DND-41 (cell line): ENCODE results near the gene P2RX2.
A peak's percentile ranks its signal among the peaks of the same experiment; 100 is the strongest.

Source experiments
- ATAC-seq: fragments of 200-7000 bp; cut with Tn5 transposase; 3 replicates; pipeline ENCODE4 v1.9.1; 2021; ENCODE audit warnings: low read depth; ENCODE audit not compliant: insufficient read depth
- DNase-seq: peaks from one replicate; pipeline ENCODE4 v3.0.0-alpha.2; 2020
- H2AFZ ChIP-seq: 2 replicates; pipeline ENCODE4 v1.6.0; 2012; ENCODE audit warnings: low read depth, low read length
- H3K27ac ChIP-seq: 2 replicates; pipeline ENCODE4 v1.5.1; 2012; ENCODE audit warnings: low read length, inconsistent platforms
- H3K27me3 ChIP-seq: fragments of 200-600 bp; sonication (generic); 2 replicates; pipeline ENCODE4 v1.6.0; 2012; ENCODE audit warnings: low read length, mild to moderate bottlenecking, inconsistent platforms; ENCODE audit not compliant: insufficient read depth, poor library complexity
- H3K36me3 ChIP-seq: 2 replicates; pipeline ENCODE4 v1.5.1; 2012; ENCODE audit warnings: low read length, inconsistent platforms; ENCODE audit not compliant: insufficient read depth
- H3K4me1 ChIP-seq: 2 replicates; pipeline ENCODE4 v1.5.1; 2012; ENCODE audit warnings: mild to moderate bottlenecking, low read length; ENCODE audit not compliant: insufficient read depth
- H3K4me2 ChIP-seq: 2 replicates; pipeline ENCODE4 v1.6.0; 2012; ENCODE audit warnings: mild to moderate bottlenecking, moderate library complexity, low read length, inconsistent platforms; ENCODE audit not compliant: insufficient read depth
- H3K4me3 ChIP-seq, 2 experiments: fragments of 200-600 bp in 1 of 2; shearing (Covaris generic) in 1 of 2; 2 replicates each; pipeline ENCODE4 v1.5.1; 2012 to 2016; ENCODE audit warnings: inconsistent platforms in 2 of 2, low read length in 2 of 2, mild to moderate bottlenecking in 2 of 2, low read depth in 1 of 2, moderate library complexity in 1 of 2
- H3K79me2 ChIP-seq: 2 replicates; pipeline ENCODE4 v1.6.0; 2012; ENCODE audit warnings: low read length, inconsistent platforms; ENCODE audit not compliant: insufficient read depth
- H3K9ac ChIP-seq: 2 replicates; pipeline ENCODE4 v1.6.0; 2012; ENCODE audit warnings: low read depth, mild to moderate bottlenecking, inconsistent platforms, low read length, moderate library complexity
- H3K9me3 ChIP-seq: 2 replicates; pipeline ENCODE4 v1.5.1; 2012; ENCODE audit warnings: low read length, moderate library complexity, mild to moderate bottlenecking, inconsistent platforms; ENCODE audit not compliant: insufficient read depth, severe bottlenecking
- H4K20me1 ChIP-seq: 2 replicates; pipeline ENCODE4 v1.6.0; 2012; ENCODE audit warnings: low read length; ENCODE audit not compliant: insufficient read depth
- EZH2 ChIP-seq: IDR thresholded peaks from 3 replicates; pipeline ENCODE4 v1.6.1; 2012; ENCODE audit warnings: borderline replicate concordance, low read depth, mild to moderate bottlenecking, moderate library complexity, low read length, inconsistent platforms; ENCODE audit not compliant: severe bottlenecking
- TF ChIP-seq, protein P1 (sequence below): IDR thresholded peaks from 2 replicates; pipeline ENCODE4 v1.5.1; 2012; ENCODE audit warnings: borderline replicate concordance, low read length, moderate library complexity, mild to moderate bottlenecking; ENCODE audit not compliant: poor library complexity, severe bottlenecking; ENCODE audit errors: extremely low read depth

P2RX2 gene

DNA sequence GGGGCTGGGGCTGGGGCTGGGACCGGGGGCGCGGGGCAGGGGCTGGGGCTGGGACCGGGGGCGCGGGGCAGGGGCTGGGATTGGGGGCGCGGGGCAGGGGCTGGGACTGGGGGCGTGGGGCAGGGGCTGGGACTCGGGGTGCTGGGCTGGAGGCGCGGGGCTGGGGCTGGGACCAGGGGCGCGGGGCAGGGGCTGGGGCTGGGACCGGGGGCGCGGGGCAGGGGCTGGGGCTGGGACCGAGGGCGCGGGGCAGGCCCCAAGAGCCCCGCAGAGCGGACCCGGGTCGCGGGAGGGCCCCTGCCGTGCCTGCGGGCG is 452 bp downstream of the P2RX2 start:
- no peaks in the 10 kb centered on the region for H3K79me2 ChIP-seq
- H3K4me1 ChIP-seq: peaks cover 3% of the 10 kb centered on the region
- no peak overlapping the region for H3K4me3 ChIP-seq
- H3K9me3 ChIP-seq: peaks cover 13% of the 10 kb centered on the region
- no peak overlapping the region for H3K9ac ChIP-seq
- peaks cover 12% of the 10 kb centered on the region for H3K36me3 ChIP-seq
- no peak for TF ChIP-seq EZH2
- TF ChIP-seq, protein P1, sequence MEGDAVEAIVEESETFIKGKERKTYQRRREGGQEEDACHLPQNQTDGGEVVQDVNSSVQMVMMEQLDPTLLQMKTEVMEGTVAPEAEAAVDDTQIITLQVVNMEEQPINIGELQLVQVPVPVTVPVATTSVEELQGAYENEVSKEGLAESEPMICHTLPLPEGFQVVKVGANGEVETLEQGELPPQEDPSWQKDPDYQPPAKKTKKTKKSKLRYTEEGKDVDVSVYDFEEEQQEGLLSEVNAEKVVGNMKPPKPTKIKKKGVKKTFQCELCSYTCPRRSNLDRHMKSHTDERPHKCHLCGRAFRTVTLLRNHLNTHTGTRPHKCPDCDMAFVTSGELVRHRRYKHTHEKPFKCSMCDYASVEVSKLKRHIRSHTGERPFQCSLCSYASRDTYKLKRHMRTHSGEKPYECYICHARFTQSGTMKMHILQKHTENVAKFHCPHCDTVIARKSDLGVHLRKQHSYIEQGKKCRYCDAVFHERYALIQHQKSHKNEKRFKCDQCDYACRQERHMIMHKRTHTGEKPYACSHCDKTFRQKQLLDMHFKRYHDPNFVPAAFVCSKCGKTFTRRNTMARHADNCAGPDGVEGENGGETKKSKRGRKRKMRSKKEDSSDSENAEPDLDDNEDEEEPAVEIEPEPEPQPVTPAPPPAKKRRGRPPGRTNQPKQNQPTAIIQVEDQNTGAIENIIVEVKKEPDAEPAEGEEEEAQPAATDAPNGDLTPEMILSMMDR: no peak
- no peak overlapping the region for H3K4me2 ChIP-seq
- ATAC-seq: no peak
- no peaks in the 10 kb centered on the region for H3K27me3 ChIP-seq
- peaks cover 7% of the 10 kb centered on the region for H4K20me1 ChIP-seq
- no peak for DNase-seq
- H3K27ac ChIP-seq: no peak overlapping the region
- H2AFZ ChIP-seq: no peak overlapping the region

DNA sequence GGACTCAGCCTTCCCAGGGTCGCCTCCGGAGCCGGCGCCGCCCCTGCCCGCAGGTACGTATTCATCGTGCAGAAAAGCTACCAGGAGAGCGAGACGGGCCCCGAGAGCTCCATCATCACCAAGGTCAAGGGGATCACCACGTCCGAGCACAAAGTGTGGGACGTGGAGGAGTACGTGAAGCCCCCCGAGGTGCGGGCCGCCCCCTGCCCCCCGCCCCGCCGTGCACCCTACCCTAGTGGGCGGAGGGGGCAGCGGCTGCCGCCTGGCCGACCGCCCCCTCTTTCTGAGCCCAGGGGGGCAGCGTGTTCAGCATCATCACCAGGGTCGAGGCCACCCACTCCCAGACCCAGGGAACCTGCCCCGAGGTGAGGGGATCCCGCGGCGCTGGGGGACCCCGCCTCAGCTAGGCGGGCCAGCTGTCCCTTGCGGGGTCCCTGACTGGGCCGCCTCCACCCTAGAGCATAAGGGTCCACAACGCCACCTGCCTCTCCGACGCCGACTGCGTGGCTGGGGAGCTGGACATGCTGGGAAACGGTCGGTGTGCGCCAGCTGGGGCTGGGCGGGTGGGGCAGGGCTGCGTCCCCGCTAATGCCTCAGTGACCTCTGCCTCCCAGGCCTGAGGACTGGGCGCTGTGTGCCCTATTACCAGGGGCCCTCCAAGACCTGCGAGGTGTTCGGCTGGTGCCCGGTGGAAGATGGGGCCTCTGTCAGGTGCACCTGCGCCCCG is 973 bp downstream of the P2RX2 start:
- Histone ChIP-seq H3K27ac (no peak overlapping the region), H2AFZ (no peak overlapping the region), H3K27me3 (no peaks in the 10 kb centered on the region), H3K4me2 (no peak overlapping the region), H3K79me2 (no peaks in the 10 kb centered on the region), H3K36me3 (peaks cover 17% of the 10 kb centered on the region), H3K9ac (no peak overlapping the region), H4K20me1 (peaks cover 7% of the 10 kb centered on the region), H3K4me3 (no peak overlapping the region), H3K9me3 (peaks cover 13% of the 10 kb centered on the region), H3K4me1 (peaks cover 3% of the 10 kb centered on the region)
- DNase-seq (no peak), ATAC-seq (peak; percentile 3; the same call in 1 of the 3 replicates)
- TF ChIP-seq, protein P1: no peak
- no peak for TF ChIP-seq EZH2

DNA sequence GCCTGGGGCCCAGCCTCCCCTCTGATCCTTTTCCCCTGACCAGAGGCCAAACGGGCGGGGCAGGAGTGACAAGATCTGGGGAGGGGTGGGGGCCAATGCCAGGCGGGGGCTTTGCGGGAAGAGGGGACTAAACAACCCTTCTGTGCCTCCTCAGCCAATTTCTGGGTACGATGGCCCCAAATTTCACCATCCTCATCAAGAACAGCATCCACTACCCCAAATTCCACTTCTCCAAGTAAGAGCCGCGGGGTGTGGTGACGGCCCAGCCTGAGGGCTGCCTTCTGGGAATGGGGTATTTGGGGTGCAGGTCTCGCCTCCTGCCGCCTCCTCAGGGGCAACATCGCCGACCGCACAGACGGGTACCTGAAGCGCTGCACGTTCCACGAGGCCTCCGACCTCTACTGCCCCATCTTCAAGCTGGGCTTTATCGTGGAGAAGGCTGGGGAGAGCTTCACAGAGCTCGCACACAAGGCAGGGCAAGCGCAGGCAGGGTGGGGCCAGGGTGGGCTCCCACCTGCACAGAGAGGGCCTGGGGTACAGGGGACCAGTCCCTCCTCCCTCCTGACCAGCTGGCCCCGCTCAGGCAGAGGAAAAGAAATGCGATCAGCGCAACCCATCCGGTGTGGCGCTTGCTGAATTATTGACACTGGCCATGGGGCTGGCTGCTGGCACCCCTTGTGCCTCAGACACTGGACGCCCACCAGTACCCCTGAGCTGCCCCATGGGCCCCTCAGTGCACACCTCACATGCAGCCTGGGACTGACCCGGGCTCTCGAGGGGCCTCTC is 1.7 kb downstream of the P2RX2 start:
- Histone ChIP-seq H4K20me1 (peaks cover 11% of the 10 kb centered on the region), H3K4me2 (no peak overlapping the region), H3K27ac (no peak overlapping the region), H3K4me1 (no peaks in the 10 kb centered on the region), H3K79me2 (no peaks in the 10 kb centered on the region), H3K9me3 (peaks cover 13% of the 10 kb centered on the region), H3K36me3 (peaks cover 25% of the 10 kb centered on the region), H3K27me3 (no peaks in the 10 kb centered on the region), H3K4me3 (no peak overlapping the region), H2AFZ (no peak overlapping the region), H3K9ac (no peak overlapping the region)
- ATAC-seq (peak; percentile 23), DNase-seq (no peak)
- TF ChIP-seq, protein P1: no peak
- TF ChIP-seq EZH2: no peak
